HepG2 (cell line): ENCODE measurements around the gene HLA-C. TPM values are rescaled to one million over a fixed set of nuclear protein-coding genes. Genes with fewer than 3 reads are reported as not detected.

Experiments used
- ATAC-seq: fragments of 200-7000 bp; cut with Tn5 transposase; 3 replicates; pipeline ENCODE4 v1.9.1; 2020; ENCODE audit warnings: mild to moderate bottlenecking, moderate library complexity
- BruUV-seq: library from RNA; stranded (reverse); fragments of 400-500 nt; replicated peaks from 2 replicates; lab custom pipeline; 2021; lab: Mats Ljungman, UMichigan
- CTCF ChIA-PET: fragments of 300-600 bp; formaldehyde crosslinking; extraction: SDS; loops from one replicate; lab custom pipeline; 2021; ENCODE audit warnings: low total read pairs, inconsistent platforms, low intra/inter-chr PET ratio; lab: Yijun Ruan, JAX
- POLR2A ChIA-PET: fragments of 350-600 bp; sonication (Branson Sonifier 250); formaldehyde crosslinking; loops from one replicate; lab custom pipeline; 2020; ENCODE audit warnings: antibody characterized with exemption, inconsistent platforms; lab: Yijun Ruan, JAX
- DNase-seq: peaks from one replicate; pipeline ENCODE4 v3.0.0-alpha.2; 2015; ENCODE audit warnings: low spot score
- FAIRE-seq: peaks from 3 replicates; lab custom pipeline; 2011; peaks lifted over from hg19 to GRCh38; lab: Jason Lieb, UNC
- H2AFZ ChIP-seq: one replicate; pipeline ENCODE4 v1.6.1; 2011; ENCODE audit warnings: low read length, inconsistent platforms
- H3K27ac ChIP-seq: fragments of 300-600 bp; 3 replicates; pipeline ENCODE4 v1.8.0; 2011; ENCODE audit warnings: mixed run types, mild to moderate bottlenecking, mixed read lengths, low read length, inconsistent platforms; ENCODE audit not compliant: insufficient read depth; ENCODE audit errors: extremely low read length
- H3K27me3 ChIP-seq, 2 experiments: fragments of 200-600 bp in 1 of 2; 2 replicates in 1 of 2; 3 replicates in 1 of 2; pipeline versions ENCODE4 v1.6.0 to v1.8.0; 2011; ENCODE audit warnings: low read length in 2 of 2, mild to moderate bottlenecking in 2 of 2, moderate library complexity in 2 of 2, inconsistent platforms in 1 of 2; ENCODE audit not compliant: insufficient read depth in 2 of 2, control insufficient read depth in 1 of 2
- H3K36me3 ChIP-seq, 2 experiments: fragments of 200-600 bp in 1 of 2; replicated peaks in 1 of 2; 2 replicates in 1 of 2; 3 replicates in 1 of 2; pipeline versions ENCODE4 v1.5.1 to v1.8.0; 2011; ENCODE audit warnings: low read length in 2 of 2, inconsistent platforms in 1 of 2; ENCODE audit not compliant: insufficient read depth in 2 of 2, control insufficient read depth in 1 of 2
- H3K4me1 ChIP-seq: 2 replicates; pipeline ENCODE4 v1.5.1; 2012; ENCODE audit warnings: low read length, inconsistent platforms; ENCODE audit not compliant: insufficient read depth
- H3K4me2 ChIP-seq: 2 replicates; pipeline ENCODE4 v1.6.0; 2011; ENCODE audit warnings: low read depth, low read length, inconsistent platforms
- H3K4me3 ChIP-seq, 3 experiments: fragments of 200-600 bp in 1 of 3; sonication (generic), shearing (Covaris generic) in 1 of 3; replicated peaks in 1 of 3; 2 replicates each; pipeline ENCODE4 v1.5.1; 2011 to 2016; ENCODE audit warnings: low read length in 3 of 3, inconsistent platforms in 2 of 3, low read depth in 2 of 3, mild to moderate bottlenecking in 2 of 3, control low read depth in 1 of 3, mixed read lengths in 1 of 3; ENCODE audit not compliant: insufficient read depth in 1 of 3
- H3K79me2 ChIP-seq: one replicate; pipeline ENCODE4 v1.6.1; 2011; ENCODE audit warnings: low read length, inconsistent platforms; ENCODE audit not compliant: insufficient read depth
- H3K9ac ChIP-seq: 2 replicates; pipeline ENCODE4 v1.6.0; 2011; ENCODE audit warnings: mild to moderate bottlenecking, low read depth, low read length, inconsistent platforms; ENCODE audit not compliant: insufficient read depth
- H3K9me3 ChIP-seq: 2 replicates; pipeline ENCODE4 v1.5.1; 2012; ENCODE audit warnings: mild to moderate bottlenecking, low read length
- H4K20me1 ChIP-seq: 2 replicates; pipeline ENCODE4 v1.6.0; 2011; ENCODE audit warnings: inconsistent platforms, mild to moderate bottlenecking, low read length, moderate library complexity; ENCODE audit not compliant: insufficient read depth
- BHLHE40 ChIP-seq: IDR thresholded peaks from 2 replicates; pipeline ENCODE4 v1.6.1; 2011; ENCODE audit warnings: low read length, improper control_type of control experiment
- ELF3 ChIP-seq: IDR thresholded peaks from 2 replicates; pipeline ENCODE4 v1.6.1; 2016; ENCODE audit warnings: missing genetic modification reagents, missing compliant biosample characterization
- ERF ChIP-seq: IDR thresholded peaks from 2 replicates; pipeline ENCODE4 v1.6.1; 2018; ENCODE audit warnings: missing biosample characterization, missing genetic modification reagents
- ETV5 ChIP-seq: IDR thresholded peaks from 2 replicates; pipeline ENCODE4 v1.6.1; 2018; ENCODE audit warnings: missing biosample characterization, missing genetic modification reagents, inconsistent platforms, borderline replicate concordance
- FOSL2 ChIP-seq: sonication (generic); formaldehyde crosslinking; IDR thresholded peaks from 2 replicates; pipeline ENCODE4 v1.4.0; 2020; ENCODE audit warnings: missing genetic modification reagents
- FOXA3 ChIP-seq: IDR thresholded peaks from 2 replicates; pipeline ENCODE4 v1.6.1; 2016; ENCODE audit warnings: missing genetic modification reagents, missing compliant biosample characterization
- FOXM1 ChIP-seq: sonication (generic); formaldehyde crosslinking; IDR thresholded peaks from 2 replicates; pipeline ENCODE4 v1.5.0; 2020; ENCODE audit warnings: missing genetic modification reagents
- FOXO1 ChIP-seq: sonication (generic); formaldehyde crosslinking; IDR thresholded peaks from 2 replicates; pipeline ENCODE4 v1.4.0; 2020; ENCODE audit warnings: missing genetic modification reagents
- GATAD2A ChIP-seq: IDR thresholded peaks from 2 replicates; pipeline ENCODE4 v1.6.1; 2016
- MTF1 ChIP-seq: sonication (generic); formaldehyde crosslinking; IDR thresholded peaks from 2 replicates; pipeline ENCODE4 v1.5.0; 2020; ENCODE audit warnings: missing genetic modification reagents
- NR2F1 ChIP-seq, 2 experiments: fragments of 450-650 bp in 1 of 2; formaldehyde crosslinking in 1 of 2; IDR thresholded peaks; 2 replicates each; pipeline versions ENCODE4 v1.5.0 to v1.6.1; 2016 to 2020; ENCODE audit warnings: mild to moderate bottlenecking in 1 of 2, missing compliant biosample characterization in 1 of 2, missing genetic modification reagents in 1 of 2, moderate library complexity in 1 of 2
- NR2F6 ChIP-seq, 2 experiments: IDR thresholded peaks; 2 replicates each; pipeline ENCODE4 v1.6.1; 2016; ENCODE audit warnings: antibody characterized with exemption in 1 of 2, mild to moderate bottlenecking in 1 of 2
- RARA ChIP-seq: IDR thresholded peaks from 2 replicates; pipeline ENCODE4 v1.6.1; 2016; ENCODE audit warnings: missing genetic modification reagents, missing compliant biosample characterization
- SAP130 ChIP-seq: IDR thresholded peaks from 2 replicates; pipeline ENCODE4 v1.6.1; 2016; ENCODE audit warnings: low read depth
- SMAD1 ChIP-seq: sonication (generic); formaldehyde crosslinking; IDR thresholded peaks from 2 replicates; pipeline ENCODE4 v1.4.0; 2020; ENCODE audit warnings: missing genetic modification reagents, low read depth, mild to moderate bottlenecking, borderline replicate concordance
- TEAD3 ChIP-seq: optimal IDR thresholded peaks from 2 replicates; pipeline ENCODE3; 2016; ENCODE audit warnings: borderline replicate concordance
- YEATS2 ChIP-seq: sonication (generic); formaldehyde crosslinking; IDR thresholded peaks from 2 replicates; pipeline ENCODE4 v1.4.0; 2020; ENCODE audit warnings: missing genetic modification reagents, borderline replicate concordance
- ZNF24 ChIP-seq: fragments of 450-650 bp; IDR thresholded peaks from 2 replicates; pipeline ENCODE4 v1.6.1; 2017; ENCODE audit warnings: antibody characterized with exemption, mild to moderate bottlenecking
- ZNF33B ChIP-seq: sonication (generic); formaldehyde crosslinking; IDR thresholded peaks from 2 replicates; pipeline ENCODE4 v1.5.1; 2020; ENCODE audit warnings: mild to moderate bottlenecking, missing genetic modification reagents
- ZNF644 ChIP-seq: IDR thresholded peaks from 2 replicates; pipeline ENCODE4 v1.6.1; 2016; ENCODE audit warnings: low read depth
- WGBS: methylation state at CpG from one replicate; pipeline ENCODE4 v1.1.6; 2017; ENCODE audit warnings: low lambda C conversion rate; 5-methylcytosine and 5-hydroxymethylcytosine counted together
- in situ Hi-C: cut with HindIII; loops from 2 replicates; pipeline ENCODE4 v1.10.0; 2017; ENCODE audit warnings: low pct_unique_long_range_greater_than_20kb; ENCODE audit not compliant: extremely low pct_ligation_motif_present
- intact Hi-C: fragments of 100-400 bp; cut with micrococcal nuclease; formaldehyde crosslinking; loops from one replicate; pipeline ENCODE4 v1.10.0; 2022; ENCODE audit not compliant: unreplicated experiment
- polyA plus RNA-seq, 8 experiments: library from polyadenylated mRNA; depleted of rRNA in 3 of 8; stranded (reverse) in 7 of 8; unstranded in 1 of 8; fragments of >200 nt; fragmentation: Illumina TruSeq in 4 of 8; extraction: Trizol in 4 of 8; gene quantifications; 2 replicates each; pipeline versions ENCODE4 v1.2.1 to v1.2.3, GENCODE V29; 2011 to 2016; ENCODE audit warnings: low read depth in 4 of 8, missing spikeins in 1 of 8, mixed read lengths in 1 of 8; ENCODE audit not compliant: insufficient read depth in 1 of 8
- total RNA-seq, 5 experiments: library from RNA; depleted of rRNA; stranded (reverse); fragments of >200 nt; fragmentation: Illumina TruSeq; extraction: Trizol; gene quantifications; 2 replicates each; pipeline ENCODE4 v1.2.3, GENCODE V29; 2016; ENCODE audit warnings: low read depth in 1 of 5
- TF ChIP-seq, protein P1 (sequence below): IDR thresholded peaks from 2 replicates; pipeline ENCODE4 v1.6.1; 2016
- TF ChIP-seq, protein P2 (sequence below): sonication (generic); IDR thresholded peaks from 2 replicates; pipeline ENCODE4 v1.6.1; 2016; ENCODE audit warnings: low read depth, borderline replicate concordance
- TF ChIP-seq, protein P3 (sequence below): IDR thresholded peaks from 2 replicates; pipeline ENCODE4 v1.6.1; 2016; ENCODE audit warnings: low read depth

The HLA-C gene
- total and polyA plus RNA-seq, 2 of the 13 experiments (the other 11 are each of a cell fraction or from before 2014, with no cell fraction given) = 77.1 to 155 TPM

DNA sequence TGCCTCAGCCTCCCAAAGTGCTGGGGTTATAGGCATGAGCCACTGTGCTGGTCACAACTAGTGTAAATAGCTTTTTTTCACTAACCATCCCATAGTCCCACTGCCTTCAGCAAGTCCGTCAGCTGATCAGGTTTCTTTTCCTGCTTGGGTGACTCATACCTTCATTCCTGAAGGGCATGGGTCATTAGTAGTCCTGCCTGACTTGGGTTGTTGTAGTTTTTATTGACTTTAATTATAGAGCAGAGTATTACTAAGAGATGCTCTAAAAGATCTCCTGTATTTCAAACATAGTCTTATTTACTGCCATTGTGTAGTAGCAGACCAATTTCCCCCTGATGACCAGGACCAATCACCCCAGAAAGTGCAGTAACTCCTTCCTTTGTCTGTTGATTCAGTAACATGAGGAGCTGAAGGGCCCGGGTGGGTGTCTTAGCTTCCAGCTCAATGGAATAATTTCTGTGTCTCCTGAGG, 25.8 kb downstream of the HLA-C start:
- no TSS peak for BruUV-seq
- Histone ChIP-seq H3K79me2 (no peaks in the 10 kb centered on the region), H4K20me1 (no peaks in the 10 kb centered on the region), H3K4me2 (no peak overlapping the region), H3K4me3 (no peak overlapping the region), H2AFZ (no peak overlapping the region), H3K36me3 (no peaks in the 10 kb centered on the region), H3K27ac (no peak overlapping the region), H3K4me1 (peaks cover 9% of the 10 kb centered on the region; the same call in 1 of the 2 replicates), H3K27me3 (peaks cover 0 to 12% of the 10 kb centered on the region in 2 experiments; a peak in 3 of 5 replicates), H3K9me3 (no peaks in the 10 kb centered on the region), H3K9ac (no peak overlapping the region)
- ChIA-PET CTCF (no interaction called here), POLR2A (interaction anchor here (0.8 to 1.3 kb wide), 3 partner anchors 14 to 37 kb away, joined by 3 to 4 read pairs (median 4); no protein-coding TSS in a partner anchor)
- intact Hi-C loops = no loop called here
- WGBS = 0% methylated on average over 2 of the region's 2 CpGs
- ATAC-seq = peak; percentile 82
- peak; percentile 68 for DNase-seq
- in situ Hi-C loops = no loop called here
- no peak for FAIRE-seq
- no peak for TF ChIP-seq ZNF644 (CRISPR knock-in tag)
- TF ChIP-seq, protein P1, sequence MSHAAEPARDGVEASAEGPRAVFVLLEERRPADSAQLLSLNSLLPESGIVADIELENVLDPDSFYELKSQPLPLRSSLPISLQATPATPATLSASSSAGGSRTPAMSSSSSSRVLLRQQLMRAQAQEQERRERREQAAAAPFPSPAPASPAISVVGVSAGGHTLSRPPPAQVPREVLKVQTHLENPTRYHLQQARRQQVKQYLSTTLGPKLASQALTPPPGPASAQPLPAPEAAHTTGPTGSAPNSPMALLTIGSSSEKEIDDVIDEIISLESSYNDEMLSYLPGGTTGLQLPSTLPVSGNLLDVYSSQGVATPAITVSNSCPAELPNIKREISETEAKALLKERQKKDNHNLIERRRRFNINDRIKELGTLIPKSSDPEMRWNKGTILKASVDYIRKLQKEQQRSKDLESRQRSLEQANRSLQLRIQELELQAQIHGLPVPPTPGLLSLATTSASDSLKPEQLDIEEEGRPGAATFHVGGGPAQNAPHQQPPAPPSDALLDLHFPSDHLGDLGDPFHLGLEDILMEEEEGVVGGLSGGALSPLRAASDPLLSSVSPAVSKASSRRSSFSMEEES (CRISPR knock-in tag) = 0 out of 2 replicates have a peak, but pooled peaks have one; percentile 56
- TF ChIP-seq, protein P2, sequence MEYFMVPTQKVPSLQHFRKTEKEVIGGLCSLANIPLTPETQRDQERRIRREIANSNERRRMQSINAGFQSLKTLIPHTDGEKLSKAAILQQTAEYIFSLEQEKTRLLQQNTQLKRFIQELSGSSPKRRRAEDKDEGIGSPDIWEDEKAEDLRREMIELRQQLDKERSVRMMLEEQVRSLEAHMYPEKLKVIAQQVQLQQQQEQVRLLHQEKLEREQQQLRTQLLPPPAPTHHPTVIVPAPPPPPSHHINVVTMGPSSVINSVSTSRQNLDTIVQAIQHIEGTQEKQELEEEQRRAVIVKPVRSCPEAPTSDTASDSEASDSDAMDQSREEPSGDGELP = peak; percentile 87
- TF ChIP-seq NR2F6 (IDR thresholded peaks at IDR 0.05) = 0 out of 2 replicates have a peak, but pooled peaks have one; percentile 13
- no peak for TF ChIP-seq NR2F6 (CRISPR knock-in tag; IDR thresholded peaks at IDR 0.05)
- TF ChIP-seq ETV5 (CRISPR knock-in tag) = peak; percentile 39; the same call in 1 of the 2 replicates
- no peak for TF ChIP-seq SMAD1 (CRISPR knock-in tag)
- peak; percentile 74 for TF ChIP-seq SAP130 (CRISPR knock-in tag)
- 0 out of 2 replicates have a peak, but pooled peaks have one; percentile 28 for TF ChIP-seq ERF (CRISPR knock-in tag)
- no peak for TF ChIP-seq FOXO1 (CRISPR knock-in tag)
- TF ChIP-seq MTF1 (CRISPR knock-in tag) = no peak
- TF ChIP-seq, protein P3, sequence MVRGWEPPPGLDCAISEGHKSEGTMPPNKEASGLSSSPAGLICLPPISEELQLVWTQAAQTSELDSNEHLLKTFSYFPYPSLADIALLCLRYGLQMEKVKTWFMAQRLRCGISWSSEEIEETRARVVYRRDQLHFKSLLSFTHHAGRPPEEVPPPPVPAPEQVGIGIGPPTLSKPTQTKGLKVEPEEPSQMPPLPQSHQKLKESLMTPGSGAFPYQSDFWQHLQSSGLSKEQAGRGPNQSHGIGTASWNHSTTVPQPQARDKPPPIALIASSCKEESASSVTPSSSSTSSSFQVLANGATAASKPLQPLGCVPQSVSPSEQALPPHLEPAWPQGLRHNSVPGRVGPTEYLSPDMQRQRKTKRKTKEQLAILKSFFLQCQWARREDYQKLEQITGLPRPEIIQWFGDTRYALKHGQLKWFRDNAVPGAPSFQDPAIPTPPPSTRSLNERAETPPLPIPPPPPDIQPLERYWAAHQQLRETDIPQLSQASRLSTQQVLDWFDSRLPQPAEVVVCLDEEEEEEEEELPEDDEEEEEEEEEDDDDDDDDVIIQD = peak; percentile 39; the same call in 1 of the 2 replicates
- peak; percentile 53; the same call in 1 of the 2 replicates for TF ChIP-seq YEATS2 (CRISPR knock-in tag)
- TF ChIP-seq ELF3 (CRISPR knock-in tag) = peak; percentile 36; the same call in 1 of the 2 replicates
- 0 out of 2 replicates have a peak, but pooled peaks have one; percentile 6 for TF ChIP-seq BHLHE40
- TF ChIP-seq GATAD2A (CRISPR knock-in tag) = 0 out of 2 replicates have a peak, but pooled peaks have one; percentile 25
- TF ChIP-seq FOXA3 = peak; percentile 50
- TF ChIP-seq NR2F1 (CRISPR knock-in tag; IDR thresholded peaks at IDR 0.05) = 0 out of 4 replicates have a peak, but pooled peaks of 1 of the 2 experiments have one; percentile 52
- peak; percentile 95 for TF ChIP-seq FOSL2 (CRISPR knock-in tag)
- TF ChIP-seq RARA = peak; percentile 28; the same call in 1 of the 2 replicates
- peak; percentile 82 for TF ChIP-seq TEAD3
- no peak for TF ChIP-seq FOXM1 (CRISPR knock-in tag)
- no peak for TF ChIP-seq ZNF33B
- no peak for TF ChIP-seq ZNF24
